Motor neuron (in vitro differentiated cells): Measurements from ENCODE around the gene CT55. TPM values are rescaled to one million over a fixed set of nuclear protein-coding genes. Genes with fewer than 3 reads are reported as not detected.
"Not testable (repeated sequence)": the region's sequence is repeated elsewhere in the genome, so short reads cannot be mapped to it uniquely, and the experiment has no call there.

Source experiments
- ATAC-seq, 8 experiments: fragments of 200-7000 bp; cut with Tn5 transposase; replicated peaks in 6 of 8; 2 replicates each; pipeline ENCODE4 v1.8.0; 2021; ENCODE audit warnings: mild to moderate bottlenecking in 8 of 8, moderate library complexity in 8 of 8
- H3K27ac ChIP-seq, 2 donors: fragments of 250-450 bp; sonication (Bioruptor Pico); 2 replicates each; pipeline ENCODE4 v1.9.0; 2021; ENCODE audit warnings: antibody characterized with exemption in 2 of 2, mild to moderate bottlenecking in 2 of 2, moderate library complexity in 1 of 2
- H3K4me1 ChIP-seq, 2 donors: fragments of 250-450 bp; sonication (Bioruptor Pico); replicated peaks in 1 of 2; 2 replicates each; pipeline ENCODE4 v1.6.1; 2021; ENCODE audit warnings: antibody characterized with exemption in 2 of 2, mild to moderate bottlenecking in 2 of 2, moderate library complexity in 1 of 2
- H3K4me3 ChIP-seq, 5 donors: fragments of 250-450 bp; sonication (Bioruptor Pico); 2 replicates each; pipeline ENCODE4 v1.9.0; 2021; ENCODE audit warnings: antibody characterized with exemption in 5 of 5, mild to moderate bottlenecking in 5 of 5, moderate library complexity in 4 of 5
- WGBS, 10 experiments: fragments of 450-650 bp; shearing (Covaris generic); methylation state at CpG; one replicate each; pipeline ENCODE4 v1.0.0; 2022; 5-methylcytosine and 5-hydroxymethylcytosine counted together
- in situ Hi-C, 9 experiments: fragments of 400-800 bp; cut with MboI; loops; one replicate each; pipeline ENCODE4 v1.15.0; 2021; ENCODE audit warnings: low sequenced_read_pairs in 9 of 9, low pct_unique_long_range_greater_than_20kb in 2 of 9; ENCODE audit not compliant: unreplicated experiment in 9 of 9
- total RNA-seq, 8 experiments: library from RNA; unstranded; fragments of 300-600 nt; gene quantifications; 2 replicates each; pipeline versions ENCODE4 v1.2.3 to v1.2.4, GENCODE V29; 2022

CT55 gene
- total RNA-seq, 8 experiments from 2014 or later, result 0.05 to 0.33 (median 0.21) TPM; not detected in 3

DNA sequence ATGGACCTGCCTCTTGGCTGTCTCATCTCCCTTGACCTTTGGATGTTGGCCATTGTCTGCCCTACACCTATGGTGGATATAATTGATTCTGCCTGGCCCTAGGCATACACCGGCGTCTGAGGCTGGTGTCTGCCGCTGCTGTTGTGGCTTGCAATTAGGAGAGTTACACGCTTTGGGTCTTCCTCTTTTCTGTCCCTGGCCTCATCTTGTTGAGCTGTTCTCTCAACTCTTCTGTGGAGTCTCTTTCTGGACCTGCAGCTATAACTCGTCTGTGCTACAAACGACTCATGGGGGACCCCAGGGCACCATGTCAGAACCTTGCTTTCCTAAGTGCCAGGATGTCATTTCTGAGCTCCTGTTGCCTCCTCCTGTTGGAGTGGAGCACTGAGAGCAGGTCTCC, 45.1 kb downstream of the CT55 start:
- H3K4me3 ChIP-seq, ATAC-seq, H3K4me1 ChIP-seq, in situ Hi-C loops, H3K27ac ChIP-seq: not testable (repeated sequence)
- WGBS, 10 experiments, result no CpG with 5 or more reads among the region's 6 CpGs

DNA sequence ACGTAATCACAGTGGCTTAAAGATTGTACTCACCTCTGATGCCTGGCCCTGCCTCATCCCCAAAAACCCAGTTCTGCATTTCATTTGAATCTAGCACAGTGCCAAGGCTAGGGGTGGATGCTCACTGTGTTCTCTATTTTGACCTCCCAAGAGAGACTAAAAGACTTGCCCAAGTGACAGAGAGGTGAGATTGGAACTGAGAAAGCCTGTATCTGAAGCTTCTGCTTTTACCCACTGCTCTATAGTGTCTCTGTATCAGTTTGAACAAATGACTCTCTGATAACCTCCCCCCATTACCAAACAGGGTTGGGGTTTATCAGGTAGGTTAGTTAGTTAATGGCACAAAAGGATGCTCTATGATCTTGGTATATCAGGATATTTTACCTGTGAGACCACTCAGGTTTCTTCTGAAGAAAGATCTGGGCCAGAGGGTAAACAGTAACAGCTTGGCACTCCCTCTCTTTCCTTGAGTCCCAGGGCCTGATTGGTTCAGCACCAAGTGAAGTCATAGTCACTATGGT, 51.1 kb downstream of the CT55 start, which contains the start of gene ETDB:
TSS of gene ETDB (minus strand) at position 471 of the 521 bp plus-strand sequence. CDS start 1,265 bp downstream, outside the sequence.
- WGBS, 10 experiments, result no CpG with 5 or more reads among the region's 1 CpG
- H3K4me3 ChIP-seq, H3K27ac ChIP-seq, H3K4me1 ChIP-seq, in situ Hi-C loops: not testable (repeated sequence)
- peak in 1 of 8 experiments; percentile 20 for ATAC-seq

DNA sequence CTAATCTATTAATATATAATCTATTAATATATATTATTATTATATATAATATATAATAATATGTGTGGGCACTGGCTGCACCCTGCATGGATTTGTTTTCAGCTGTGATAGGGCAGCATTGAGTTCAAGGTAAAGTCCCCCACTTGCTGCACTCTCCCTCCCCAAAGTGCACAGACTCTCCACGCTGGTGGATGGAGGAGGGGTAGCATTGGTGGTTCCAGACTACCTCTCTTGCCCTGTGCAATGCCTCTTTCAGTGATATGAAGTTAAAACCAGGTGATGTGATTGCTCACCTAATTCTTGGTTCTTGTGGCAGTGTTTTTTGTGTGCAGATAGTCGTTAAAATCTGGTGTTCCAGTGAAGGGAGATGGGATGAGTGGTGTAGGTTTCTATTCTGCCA, 55.1 kb downstream of the CT55 start:
- H3K27ac ChIP-seq, ATAC-seq, H3K4me3 ChIP-seq, in situ Hi-C loops, H3K4me1 ChIP-seq: not testable (repeated sequence)
- WGBS, 10 experiments, result no CpG with 5 or more reads among the region's 2 CpGs

DNA sequence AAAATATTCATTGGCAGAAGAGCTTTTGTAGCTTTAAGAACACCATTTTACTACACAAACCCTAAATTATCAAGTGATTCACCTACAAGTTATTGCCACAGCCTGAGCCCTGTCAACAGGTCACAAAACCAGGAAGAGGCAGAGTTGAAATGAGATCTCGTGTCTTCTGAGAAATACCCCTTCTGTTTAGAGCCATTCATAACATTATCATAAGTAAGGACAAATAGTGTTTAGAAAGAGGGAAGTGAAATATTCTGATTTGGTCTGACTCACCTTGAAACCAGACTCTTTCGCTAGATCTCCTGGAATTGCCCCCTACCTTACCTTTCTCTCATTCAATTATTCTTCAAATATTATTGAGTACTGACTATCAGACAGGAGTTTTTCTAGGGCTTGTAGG, 56.8 kb downstream of the CT55 start:
- in situ Hi-C loops, result no loop called here
- peak in 1 of 8 experiments; percentile 48 for ATAC-seq
- Histone ChIP-seq H3K4me3 (no peak overlapping the region), H3K27ac (no peak overlapping the region), H3K4me1 (no peaks in the 10 kb centered on the region)
- 38 to 100% (median 66%) methylated on average over 1 to 2 of the region's 2 CpGs; no CpG with 5 or more reads in 4 of the 10 experiments for WGBS, 10 experiments

DNA sequence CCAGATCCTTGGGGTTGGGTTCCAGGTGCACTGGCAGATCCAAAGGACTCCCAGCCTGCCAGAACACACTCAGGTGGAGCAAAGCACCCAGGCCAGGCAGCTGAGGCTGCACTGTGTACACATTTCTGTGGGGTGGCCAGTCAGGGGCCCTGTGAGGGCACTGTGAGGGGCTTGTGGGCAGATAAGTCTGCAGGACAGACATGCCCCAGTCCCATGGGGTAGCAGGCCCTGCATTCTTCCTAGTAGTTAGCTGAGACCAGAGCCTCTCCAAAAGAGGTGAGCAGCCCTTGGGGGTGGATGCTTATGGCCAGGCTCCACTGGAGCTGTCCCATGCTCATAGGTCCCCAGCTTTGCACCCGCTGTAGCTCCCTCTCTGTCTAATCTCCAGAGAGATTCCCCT, 58.5 kb downstream of the CT55 start:
- in situ Hi-C loops, result no loop called here

DNA sequence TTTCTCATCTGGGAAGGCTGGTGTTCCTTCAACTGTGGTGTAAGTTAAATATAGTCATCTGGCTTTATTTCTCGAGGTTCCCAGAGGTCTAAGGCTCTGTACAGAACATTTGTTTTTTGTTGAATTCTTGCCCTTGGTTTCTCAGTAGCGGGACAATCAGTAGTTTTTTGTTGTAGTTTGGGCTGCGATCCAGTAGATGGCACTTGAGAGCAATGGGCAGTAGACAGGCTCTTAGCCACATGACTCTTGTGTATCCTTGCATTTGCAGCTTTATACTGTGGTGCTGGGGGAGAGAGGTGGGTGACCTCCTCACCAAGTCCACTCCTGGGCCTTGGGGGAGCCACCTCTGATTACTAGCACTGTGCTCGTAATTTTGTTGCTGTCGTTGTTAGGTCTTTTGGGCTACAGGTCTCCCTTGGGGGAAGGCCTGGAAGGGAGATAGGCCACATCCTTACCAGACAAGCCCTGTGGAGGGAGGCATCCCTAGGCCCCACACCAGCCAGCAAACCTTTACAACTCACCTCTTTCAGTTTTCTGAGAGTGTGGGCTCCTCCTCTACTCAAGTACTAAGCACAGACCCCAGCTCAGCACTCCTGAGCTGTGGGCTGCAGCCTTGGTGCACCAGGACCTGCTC, 59.0 kb downstream of the CT55 start:
- WGBS, 10 experiments, result 0 to 45% (median 30%) methylated on average over 1 to 5 of the region's 5 CpGs; no CpG with 5 or more reads in 6 of the 10 experiments
- in situ Hi-C loops, result no loop called here
- Histone ChIP-seq H3K4me3 (no peak overlapping the region), H3K4me1 (no peaks in the 10 kb centered on the region), H3K27ac (no peak overlapping the region)
- peak in 3 of 8 experiments; percentile 25 to 54 (median 41) for ATAC-seq

More for the DNA sequence above, 58.5 kb downstream of the CT55 start:
- no peak overlapping the region for H3K27ac ChIP-seq
- no peaks in the 10 kb centered on the region for H3K4me1 ChIP-seq
- ATAC-seq, result no peak
- H3K4me3 ChIP-seq, result no peak overlapping the region
- WGBS, 10 experiments, result 0% methylated on average over 1 of the region's 1 CpG; no CpG with 5 or more reads in 9 of the 10 experiments

DNA sequence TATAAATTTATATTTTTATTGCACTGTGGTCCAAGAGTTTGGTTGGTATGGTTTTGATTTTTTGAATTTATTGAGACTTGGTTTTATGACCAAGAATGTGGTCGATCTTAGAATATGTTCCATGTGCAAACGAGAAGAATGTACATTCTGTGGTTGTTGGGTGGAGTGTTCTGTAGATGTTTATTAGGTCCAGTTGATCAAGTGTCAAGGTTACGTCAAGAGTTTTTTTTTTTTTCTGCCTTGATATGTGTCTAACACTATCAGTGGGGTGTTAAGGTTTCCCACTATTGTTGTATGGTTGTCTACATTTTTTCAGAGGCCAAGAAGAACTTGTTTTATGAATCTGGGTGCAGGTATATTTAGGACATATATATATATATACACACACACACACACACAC, 61.6 kb downstream of the CT55 start:
- WGBS, 10 experiments, result 0 to 54% (median 13%) methylated on average over 1 to 3 of the region's 3 CpGs; no CpG with 5 or more reads in 5 of the 10 experiments
- peak in 2 of 8 experiments; percentile 58 to 65 for ATAC-seq
- Histone ChIP-seq H3K4me3 (no peak overlapping the region), H3K27ac (no peak overlapping the region), H3K4me1 (no peaks in the 10 kb centered on the region)
- in situ Hi-C loops, result no loop called here

Other genes with a start within 250 kb of the CT55 start
- 1 to 10 TPM in 6 of 8 experiments, under 1 TPM in 2; 0.28 to 2.0 (median 1.5) TPM for gene SMIM10, start 180.4 kb downstream of the CT55 start, total RNA-seq
- 10 to 100 TPM in 5 of 8 experiments, 1 to 10 TPM in 3; 7.5 to 18.2 (median 11.1) TPM for gene RTL8B, start 148.9 kb downstream of the CT55 start, total RNA-seq
- 100 to 1,000 TPM in 3 of 8 experiments, 10 to 100 TPM in 5; 62.0 to 154 (median 82.9) TPM for gene RTL8C, start 139.0 kb downstream of the CT55 start, total RNA-seq
- gene RTL8A, start 119.3 kb downstream of the CT55 start, total RNA-seq, result 10 to 100 TPM; 17.1 to 53.5 (median 34.0) TPM
- 10 to 100 TPM in 1 of 8 experiments, 1 to 10 TPM in 5, under 1 TPM in 2; 0.66 to 10.1 (median 5.6) TPM for gene SMIM10L2B, start 72.7 kb downstream of the CT55 start, total RNA-seq
- gene ETDB, start 50.9 kb downstream of the CT55 start, total RNA-seq, result not detected
- not detected for gene ETDA, start 80.7 kb upstream of the CT55 start, total RNA-seq
- not detected for gene ETDC, start 138.1 kb upstream of the CT55 start, total RNA-seq
- 10 to 100 TPM in 1 of 8 experiments, 1 to 10 TPM in 7; 4.5 to 11.7 (median 7.9) TPM for gene ZNF75D, start 172.7 kb upstream of the CT55 start, total RNA-seq
- 10 to 100 TPM in 4 of 8 experiments, 1 to 10 TPM in 4; 5.6 to 16.5 (median 9.3) TPM for gene ZNF449, start 173.4 kb upstream of the CT55 start, total RNA-seq